GM23338 (cell line): ENCODE results near the gene LPP.

ENCODE experiments used
- CREB1 ChIP-seq: fragments of 250-450 bp; sonication (Bioruptor Pico); IDR thresholded peaks from 2 replicates; pipeline ENCODE4 v1.5.0; 2020; ENCODE audit warnings: low read depth, mild to moderate bottlenecking, moderate library complexity
- EZH2 ChIP-seq: fragments of 200-600 bp; sonication (generic); IDR thresholded peaks from one replicate; pipeline ENCODE4 v1.8.0; 2017; ENCODE audit warnings: antibody characterized with exemption, mild to moderate bottlenecking, low read depth; ENCODE audit not compliant: unreplicated experiment
- EZH2phosphoT487 ChIP-seq: fragments of 200-600 bp; sonication (generic); IDR thresholded peaks from one replicate; pipeline ENCODE4 v1.8.1; 2018; ENCODE audit warnings: antibody characterized with exemption; ENCODE audit not compliant: unreplicated experiment
- NANOG ChIP-seq: IDR thresholded peaks from 2 replicates; pipeline ENCODE4 v1.6.1; 2016; ENCODE audit warnings: antibody characterized with exemption, borderline replicate concordance
- POLR2AphosphoS5 ChIP-seq: IDR thresholded peaks from 2 replicates; pipeline ENCODE4 v1.6.1; 2016; ENCODE audit warnings: antibody characterized with exemption, low read depth
- ZNF331 ChIP-seq: fragments of 250-450 bp; sonication (Bioruptor Pico); IDR thresholded peaks from 2 replicates; pipeline ENCODE4 v1.5.0; 2020; ENCODE audit warnings: low read depth, mild to moderate bottlenecking, moderate library complexity
- TF ChIP-seq, protein P1 (sequence below), 2 experiments: fragments of 200-600 bp in 1 of 2; sonication (generic) in 1 of 2; conservative IDR thresholded peaks; 2 replicates each; pipeline versions ENCODE4 v1.5.1 to v1.6.1; 2016 to 2017; ENCODE audit warnings: antibody characterized with exemption in 2 of 2, low read depth in 2 of 2, mild to moderate bottlenecking in 2 of 2, moderate library complexity in 1 of 2
- TF ChIP-seq, protein P2 (sequence below): IDR thresholded peaks from one replicate; pipeline ENCODE4 v1.6.1; 2018; ENCODE audit warnings: antibody characterized with exemption; ENCODE audit not compliant: unreplicated experiment
- TF ChIP-seq, protein P3 (sequence below): IDR thresholded peaks from 2 replicates; pipeline ENCODE4 v1.6.1; 2016; ENCODE audit warnings: antibody characterized with exemption

DNA sequence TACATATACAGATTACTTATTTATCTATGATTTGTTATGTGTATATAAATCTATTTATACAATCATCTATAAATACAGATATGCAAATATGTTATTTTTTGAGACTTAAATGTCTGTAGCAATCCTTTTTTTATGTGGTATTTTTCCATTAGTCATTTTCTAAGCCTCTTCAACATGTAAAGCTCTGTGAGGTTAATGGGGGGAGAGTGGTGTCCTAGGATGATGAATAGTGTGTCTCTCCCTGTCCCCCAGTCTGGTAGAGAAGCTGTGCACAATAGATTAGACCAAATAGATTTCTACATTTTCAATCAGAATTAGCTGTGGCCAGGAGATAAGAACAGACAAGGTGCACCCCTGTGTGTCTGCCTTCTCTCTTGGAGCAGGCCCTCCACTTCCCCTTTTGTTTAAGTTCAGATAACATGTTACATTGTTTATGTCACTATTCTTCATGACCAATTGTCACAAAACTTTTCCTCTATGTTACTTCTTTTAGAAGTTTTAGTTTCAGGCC lies 453.9 kb downstream of the LPP start:
- TF ChIP-seq, protein P1, sequence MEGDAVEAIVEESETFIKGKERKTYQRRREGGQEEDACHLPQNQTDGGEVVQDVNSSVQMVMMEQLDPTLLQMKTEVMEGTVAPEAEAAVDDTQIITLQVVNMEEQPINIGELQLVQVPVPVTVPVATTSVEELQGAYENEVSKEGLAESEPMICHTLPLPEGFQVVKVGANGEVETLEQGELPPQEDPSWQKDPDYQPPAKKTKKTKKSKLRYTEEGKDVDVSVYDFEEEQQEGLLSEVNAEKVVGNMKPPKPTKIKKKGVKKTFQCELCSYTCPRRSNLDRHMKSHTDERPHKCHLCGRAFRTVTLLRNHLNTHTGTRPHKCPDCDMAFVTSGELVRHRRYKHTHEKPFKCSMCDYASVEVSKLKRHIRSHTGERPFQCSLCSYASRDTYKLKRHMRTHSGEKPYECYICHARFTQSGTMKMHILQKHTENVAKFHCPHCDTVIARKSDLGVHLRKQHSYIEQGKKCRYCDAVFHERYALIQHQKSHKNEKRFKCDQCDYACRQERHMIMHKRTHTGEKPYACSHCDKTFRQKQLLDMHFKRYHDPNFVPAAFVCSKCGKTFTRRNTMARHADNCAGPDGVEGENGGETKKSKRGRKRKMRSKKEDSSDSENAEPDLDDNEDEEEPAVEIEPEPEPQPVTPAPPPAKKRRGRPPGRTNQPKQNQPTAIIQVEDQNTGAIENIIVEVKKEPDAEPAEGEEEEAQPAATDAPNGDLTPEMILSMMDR (conservative IDR thresholded peaks at IDR 0.05; ENCODE audit: low read depth in 2 of 2), result no peak
- TF ChIP-seq NANOG (no peak), POLR2AphosphoS5 (no peak), EZH2phosphoT487 (no peak), EZH2 (no peak), CREB1 (no peak), ZNF331 (no peak)
- TF ChIP-seq, protein P2, sequence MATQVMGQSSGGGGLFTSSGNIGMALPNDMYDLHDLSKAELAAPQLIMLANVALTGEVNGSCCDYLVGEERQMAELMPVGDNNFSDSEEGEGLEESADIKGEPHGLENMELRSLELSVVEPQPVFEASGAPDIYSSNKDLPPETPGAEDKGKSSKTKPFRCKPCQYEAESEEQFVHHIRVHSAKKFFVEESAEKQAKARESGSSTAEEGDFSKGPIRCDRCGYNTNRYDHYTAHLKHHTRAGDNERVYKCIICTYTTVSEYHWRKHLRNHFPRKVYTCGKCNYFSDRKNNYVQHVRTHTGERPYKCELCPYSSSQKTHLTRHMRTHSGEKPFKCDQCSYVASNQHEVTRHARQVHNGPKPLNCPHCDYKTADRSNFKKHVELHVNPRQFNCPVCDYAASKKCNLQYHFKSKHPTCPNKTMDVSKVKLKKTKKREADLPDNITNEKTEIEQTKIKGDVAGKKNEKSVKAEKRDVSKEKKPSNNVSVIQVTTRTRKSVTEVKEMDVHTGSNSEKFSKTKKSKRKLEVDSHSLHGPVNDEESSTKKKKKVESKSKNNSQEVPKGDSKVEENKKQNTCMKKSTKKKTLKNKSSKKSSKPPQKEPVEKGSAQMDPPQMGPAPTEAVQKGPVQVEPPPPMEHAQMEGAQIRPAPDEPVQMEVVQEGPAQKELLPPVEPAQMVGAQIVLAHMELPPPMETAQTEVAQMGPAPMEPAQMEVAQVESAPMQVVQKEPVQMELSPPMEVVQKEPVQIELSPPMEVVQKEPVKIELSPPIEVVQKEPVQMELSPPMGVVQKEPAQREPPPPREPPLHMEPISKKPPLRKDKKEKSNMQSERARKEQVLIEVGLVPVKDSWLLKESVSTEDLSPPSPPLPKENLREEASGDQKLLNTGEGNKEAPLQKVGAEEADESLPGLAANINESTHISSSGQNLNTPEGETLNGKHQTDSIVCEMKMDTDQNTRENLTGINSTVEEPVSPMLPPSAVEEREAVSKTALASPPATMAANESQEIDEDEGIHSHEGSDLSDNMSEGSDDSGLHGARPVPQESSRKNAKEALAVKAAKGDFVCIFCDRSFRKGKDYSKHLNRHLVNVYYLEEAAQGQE, result no peak
- TF ChIP-seq, protein P3, sequence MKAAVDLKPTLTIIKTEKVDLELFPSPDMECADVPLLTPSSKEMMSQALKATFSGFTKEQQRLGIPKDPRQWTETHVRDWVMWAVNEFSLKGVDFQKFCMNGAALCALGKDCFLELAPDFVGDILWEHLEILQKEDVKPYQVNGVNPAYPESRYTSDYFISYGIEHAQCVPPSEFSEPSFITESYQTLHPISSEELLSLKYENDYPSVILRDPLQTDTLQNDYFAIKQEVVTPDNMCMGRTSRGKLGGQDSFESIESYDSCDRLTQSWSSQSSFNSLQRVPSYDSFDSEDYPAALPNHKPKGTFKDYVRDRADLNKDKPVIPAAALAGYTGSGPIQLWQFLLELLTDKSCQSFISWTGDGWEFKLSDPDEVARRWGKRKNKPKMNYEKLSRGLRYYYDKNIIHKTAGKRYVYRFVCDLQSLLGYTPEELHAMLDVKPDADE, result no peak
